ACC112 (cell line): ENCODE data around the gene C19orf47.

Experiments used
- H2AFZ ChIP-seq: fragments of 200-600 bp; sonication (generic); one replicate; pipeline ENCODE4 v1.6.0; 2017; ENCODE audit warnings: antibody characterized with exemption, low read length; ENCODE audit not compliant: unreplicated experiment
- H3K27ac ChIP-seq: fragments of 200-600 bp; sonication (generic); 2 replicates; pipeline ENCODE4 v1.5.1; 2014; ENCODE audit warnings: low read depth, mild to moderate bottlenecking, antibody characterized with exemption, low read length, moderate library complexity
- H3K27me3 ChIP-seq: fragments of 200-600 bp; sonication (generic); 2 replicates; pipeline ENCODE4 v1.6.1; 2014; ENCODE audit warnings: mild to moderate bottlenecking, antibody characterized with exemption, low read length, moderate library complexity, mixed read lengths; ENCODE audit not compliant: insufficient read depth
- H3K36me3 ChIP-seq: fragments of 200-600 bp; sonication (generic); 2 replicates; pipeline ENCODE4 v1.6.1; 2016; ENCODE audit warnings: mild to moderate bottlenecking, antibody characterized with exemption, low read length, moderate library complexity, mixed read lengths; ENCODE audit not compliant: insufficient read depth
- H3K4me1 ChIP-seq: fragments of 200-600 bp; sonication (generic); one replicate; pipeline ENCODE4 v1.6.1; 2016; ENCODE audit warnings: low read length, mixed read lengths; ENCODE audit not compliant: insufficient read depth, unreplicated experiment, control insufficient read depth
- H3K4me3 ChIP-seq: fragments of 200-600 bp; sonication (generic); 2 replicates; pipeline ENCODE4 v1.5.1; 2014; ENCODE audit warnings: mild to moderate bottlenecking, low read depth, low read length
- H3K79me2 ChIP-seq: fragments of 200-600 bp; sonication (generic); one replicate; pipeline ENCODE4 v1.6.0; 2016; ENCODE audit warnings: low read length; ENCODE audit not compliant: control insufficient read depth, unreplicated experiment, insufficient read depth

Gene C19orf47

GRCh38 chr19:40362160-40362559, 14.0 kb upstream of the C19orf47 start:
- no peak overlapping the region for H3K27ac ChIP-seq
- no peak overlapping the region for H2AFZ ChIP-seq
- no peaks in the 10 kb centered on the region for H3K79me2 ChIP-seq
- H3K36me3 ChIP-seq, result no peaks in the 10 kb centered on the region
- no peak overlapping the region for H3K4me3 ChIP-seq
- H3K4me1 ChIP-seq, result no peaks in the 10 kb centered on the region
- H3K27me3 ChIP-seq, result no peaks in the 10 kb centered on the region

- Histone ChIP-seq H3K4me1 (no peaks in the 10 kb centered on the region), H3K27me3 (no peaks in the 10 kb centered on the region), H3K36me3 (no peaks in the 10 kb centered on the region), H3K27ac (no peak overlapping the region), H3K79me2 (no peaks in the 10 kb centered on the region), H3K4me3 (no peak overlapping the region), H2AFZ (no peak overlapping the region)
Measured at GRCh38 chr19:40360708-40361241, 12.6 kb upstream of the C19orf47 start.

- no peaks in the 10 kb centered on the region for H3K79me2 ChIP-seq
- no peak overlapping the region for H3K27ac ChIP-seq
- H3K4me1 ChIP-seq, result no peaks in the 10 kb centered on the region
Measured at GRCh38 chr19:40360020-40360707, 12.0 kb upstream of the C19orf47 start.

GRCh38 chr19:40358773-40359172, 10.6 kb upstream of the C19orf47 start:
- no peak overlapping the region for H2AFZ ChIP-seq
- no peaks in the 10 kb centered on the region for H3K4me1 ChIP-seq
- no peaks in the 10 kb centered on the region for H3K79me2 ChIP-seq
- no peaks in the 10 kb centered on the region for H3K27me3 ChIP-seq
- H3K27ac ChIP-seq, result no peak overlapping the region
- H3K4me3 ChIP-seq, result no peak overlapping the region
- H3K36me3 ChIP-seq, result no peaks in the 10 kb centered on the region

More at GRCh38 chr19:40360020-40360707, 12.0 kb upstream of the C19orf47 start:
- no peaks in the 10 kb centered on the region for H3K27me3 ChIP-seq
- no peak overlapping the region for H3K4me3 ChIP-seq
- no peaks in the 10 kb centered on the region for H3K36me3 ChIP-seq
- no peak overlapping the region for H2AFZ ChIP-seq

- H3K79me2 ChIP-seq, result no peaks in the 10 kb centered on the region
Measured at GRCh38 chr19:40357640-40358039, 9.4 kb upstream of the C19orf47 start.

GRCh38 chr19:40356681-40357595, 8.7 kb upstream of the C19orf47 start:
- Histone ChIP-seq H3K4me3 (no peak overlapping the region), H3K27me3 (no peaks in the 10 kb centered on the region), H3K36me3 (no peaks in the 10 kb centered on the region), H3K79me2 (no peaks in the 10 kb centered on the region), H2AFZ (no peak overlapping the region), H3K4me1 (no peaks in the 10 kb centered on the region), H3K27ac (no peak overlapping the region)

More at GRCh38 chr19:40357640-40358039, 9.4 kb upstream of the C19orf47 start:
- no peak overlapping the region for H2AFZ ChIP-seq
- H3K27ac ChIP-seq, result no peak overlapping the region
- H3K27me3 ChIP-seq, result no peaks in the 10 kb centered on the region
- no peaks in the 10 kb centered on the region for H3K4me1 ChIP-seq
- H3K4me3 ChIP-seq, result no peak overlapping the region
- no peaks in the 10 kb centered on the region for H3K36me3 ChIP-seq

GRCh38 chr19:40355975-40356680, 7.9 kb upstream of the C19orf47 start:
- Histone ChIP-seq H3K79me2 (peaks cover 2% of the 10 kb centered on the region), H3K36me3 (no peaks in the 10 kb centered on the region), H3K27ac (no peak overlapping the region), H3K4me3 (no peak overlapping the region), H2AFZ (no peak overlapping the region), H3K27me3 (no peaks in the 10 kb centered on the region), H3K4me1 (no peaks in the 10 kb centered on the region)

GRCh38 chr19:40348961-40349507, 837 bp upstream of the C19orf47 start:
- peak overlapping the region; percentile 53 for H2AFZ ChIP-seq
- peaks cover 3% of the 10 kb centered on the region for H3K4me1 ChIP-seq
- no peaks in the 10 kb centered on the region for H3K36me3 ChIP-seq
- H3K27ac ChIP-seq, result peak overlapping the region; percentile 35
- peak overlapping the region; percentile 91 for H3K4me3 ChIP-seq
- no peaks in the 10 kb centered on the region for H3K27me3 ChIP-seq
- H3K79me2 ChIP-seq, result peaks cover 31% of the 10 kb centered on the region

- Histone ChIP-seq H3K4me1 (peaks cover 2% of the 10 kb centered on the region), H3K36me3 (no peaks in the 10 kb centered on the region), H2AFZ (no peak overlapping the region), H3K27me3 (no peaks in the 10 kb centered on the region), H3K79me2 (peaks cover 32% of the 10 kb centered on the region), H3K27ac (no peak overlapping the region), H3K4me3 (no peak overlapping the region)
Measured at GRCh38 chr19:40344422-40344821, 3.8 kb downstream of the C19orf47 start.

- H3K79me2 ChIP-seq, result peaks cover 26% of the 10 kb centered on the region
- H3K27ac ChIP-seq, result no peak overlapping the region
- H3K27me3 ChIP-seq, result no peaks in the 10 kb centered on the region
- no peak overlapping the region for H2AFZ ChIP-seq
- H3K36me3 ChIP-seq, result no peaks in the 10 kb centered on the region
- no peaks in the 10 kb centered on the region for H3K4me1 ChIP-seq
- no peak overlapping the region for H3K4me3 ChIP-seq
Measured at GRCh38 chr19:40342644-40343311, 5.4 kb downstream of the C19orf47 start.
